ENCODE data around the gene CPLANE2.

The CPLANE2 gene

DNA sequence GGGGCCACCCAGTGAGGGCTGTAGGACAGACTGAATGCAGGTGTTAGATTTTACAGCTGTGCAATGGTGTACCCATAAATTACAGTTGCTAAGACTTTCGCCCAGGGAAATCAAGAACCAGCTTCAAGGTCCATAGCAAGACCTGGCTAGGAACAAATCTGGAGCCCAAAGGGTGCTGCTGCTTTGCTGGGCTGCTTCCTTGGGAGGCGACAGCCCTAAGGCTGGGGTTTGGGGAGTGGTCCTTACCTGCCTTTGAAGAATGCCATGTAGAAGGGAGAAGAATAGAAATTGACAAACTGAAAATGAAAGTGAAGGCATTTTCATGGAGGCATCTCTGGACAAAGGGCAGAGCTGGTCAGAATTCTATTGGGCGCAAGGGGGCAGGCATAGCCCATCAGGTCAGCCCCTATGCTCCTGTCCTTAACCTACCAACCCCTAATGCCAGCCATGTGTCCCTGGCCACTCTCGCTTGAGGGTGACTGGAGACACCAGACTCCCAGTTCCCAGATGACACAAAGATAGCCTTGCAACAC, 16.9 kb downstream of the CPLANE2 start:
- ChIA-PET CTCF (no interaction called here), POLR2A (no interaction called here)

DNA sequence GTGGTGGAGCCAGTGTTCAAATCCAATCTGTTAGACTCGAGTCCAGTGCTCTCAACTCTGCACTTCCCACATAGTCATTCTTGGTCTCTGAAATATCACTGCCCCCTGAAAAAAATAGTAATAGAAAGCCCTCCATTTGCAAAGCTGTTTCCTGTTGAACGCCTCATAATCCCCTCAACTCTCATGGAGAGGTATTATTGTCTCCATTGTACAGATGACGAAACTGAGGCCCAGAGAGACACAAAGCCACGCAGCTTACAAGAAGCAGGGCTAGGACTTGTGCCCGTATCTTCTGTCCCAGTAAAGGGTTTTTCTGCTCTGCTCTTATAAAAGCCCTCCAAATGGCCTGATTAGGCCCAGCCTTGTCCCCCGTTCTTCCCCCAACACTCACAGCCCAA, 18.3 kb downstream of the CPLANE2 start:
- no peak overlapping the region for H3K27ac ChIP-seq (ENCODE audit: extremely low read depth, low read depth, low read length)
- TF ChIP-seq ZNF707 (tag by site-specific recombination; IDR thresholded peaks at IDR 0.05) (no peak), ZNF112 (tag by site-specific recombination; IDR thresholded peaks at IDR 0.05) (no peak), GLIS2 (tag by site-specific recombination; IDR thresholded peaks at IDR 0.05) (no peak), KLF1 (tag by site-specific recombination; IDR thresholded peaks at IDR 0.05) (no peak), ZNF768 (tag by site-specific recombination; IDR thresholded peaks at IDR 0.05) (no peak), ZNF354C (tag by site-specific recombination; IDR thresholded peaks at IDR 0.05; ENCODE audit: borderline replicate concordance, low read depth) (no peak), ZNF555 (tag by site-specific recombination; conservative IDR thresholded peaks at IDR 0.05) (no peak), ZNF184 (tag by site-specific recombination; IDR thresholded peaks at IDR 0.05) (no peak), KLF16 (tag by site-specific recombination; IDR thresholded peaks at IDR 0.05) (no peak), PRDM1 (tag by site-specific recombination; IDR thresholded peaks at IDR 0.05) (no peak), TCF7L2 (IDR thresholded peaks at IDR 0.05; ENCODE audit: borderline replicate concordance, low read depth, low read length) (no peak), ZNF426 (tag by site-specific recombination; IDR thresholded peaks at IDR 0.05) (no peak), RBAK (tag by site-specific recombination; IDR thresholded peaks at IDR 0.05) (no peak), ZNF146 (tag by site-specific recombination; IDR thresholded peaks at IDR 0.05) (no peak)
- TF ChIP-seq, protein P1, sequence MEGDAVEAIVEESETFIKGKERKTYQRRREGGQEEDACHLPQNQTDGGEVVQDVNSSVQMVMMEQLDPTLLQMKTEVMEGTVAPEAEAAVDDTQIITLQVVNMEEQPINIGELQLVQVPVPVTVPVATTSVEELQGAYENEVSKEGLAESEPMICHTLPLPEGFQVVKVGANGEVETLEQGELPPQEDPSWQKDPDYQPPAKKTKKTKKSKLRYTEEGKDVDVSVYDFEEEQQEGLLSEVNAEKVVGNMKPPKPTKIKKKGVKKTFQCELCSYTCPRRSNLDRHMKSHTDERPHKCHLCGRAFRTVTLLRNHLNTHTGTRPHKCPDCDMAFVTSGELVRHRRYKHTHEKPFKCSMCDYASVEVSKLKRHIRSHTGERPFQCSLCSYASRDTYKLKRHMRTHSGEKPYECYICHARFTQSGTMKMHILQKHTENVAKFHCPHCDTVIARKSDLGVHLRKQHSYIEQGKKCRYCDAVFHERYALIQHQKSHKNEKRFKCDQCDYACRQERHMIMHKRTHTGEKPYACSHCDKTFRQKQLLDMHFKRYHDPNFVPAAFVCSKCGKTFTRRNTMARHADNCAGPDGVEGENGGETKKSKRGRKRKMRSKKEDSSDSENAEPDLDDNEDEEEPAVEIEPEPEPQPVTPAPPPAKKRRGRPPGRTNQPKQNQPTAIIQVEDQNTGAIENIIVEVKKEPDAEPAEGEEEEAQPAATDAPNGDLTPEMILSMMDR (tag by site-specific recombination; IDR thresholded peaks at IDR 0.05): no peak
- TF ChIP-seq, protein P2, sequence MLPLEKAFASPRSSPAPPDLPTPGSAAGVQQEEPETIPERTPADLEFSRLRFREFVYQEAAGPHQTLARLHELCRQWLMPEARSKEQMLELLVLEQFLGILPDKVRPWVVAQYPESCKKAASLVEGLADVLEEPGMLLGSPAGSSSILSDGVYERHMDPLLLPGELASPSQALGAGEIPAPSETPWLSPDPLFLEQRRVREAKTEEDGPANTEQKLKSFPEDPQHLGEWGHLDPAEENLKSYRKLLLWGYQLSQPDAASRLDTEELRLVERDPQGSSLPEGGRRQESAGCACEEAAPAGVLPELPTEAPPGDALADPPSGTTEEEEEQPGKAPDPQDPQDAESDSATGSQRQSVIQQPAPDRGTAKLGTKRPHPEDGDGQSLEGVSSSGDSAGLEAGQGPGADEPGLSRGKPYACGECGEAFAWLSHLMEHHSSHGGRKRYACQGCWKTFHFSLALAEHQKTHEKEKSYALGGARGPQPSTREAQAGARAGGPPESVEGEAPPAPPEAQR (tag by site-specific recombination; IDR thresholded peaks at IDR 0.05): no peak
- TF ChIP-seq, protein P3, sequence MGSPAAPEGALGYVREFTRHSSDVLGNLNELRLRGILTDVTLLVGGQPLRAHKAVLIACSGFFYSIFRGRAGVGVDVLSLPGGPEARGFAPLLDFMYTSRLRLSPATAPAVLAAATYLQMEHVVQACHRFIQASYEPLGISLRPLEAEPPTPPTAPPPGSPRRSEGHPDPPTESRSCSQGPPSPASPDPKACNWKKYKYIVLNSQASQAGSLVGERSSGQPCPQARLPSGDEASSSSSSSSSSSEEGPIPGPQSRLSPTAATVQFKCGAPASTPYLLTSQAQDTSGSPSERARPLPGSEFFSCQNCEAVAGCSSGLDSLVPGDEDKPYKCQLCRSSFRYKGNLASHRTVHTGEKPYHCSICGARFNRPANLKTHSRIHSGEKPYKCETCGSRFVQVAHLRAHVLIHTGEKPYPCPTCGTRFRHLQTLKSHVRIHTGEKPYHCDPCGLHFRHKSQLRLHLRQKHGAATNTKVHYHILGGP (tag by site-specific recombination; IDR thresholded peaks at IDR 0.05): no peak
- H3K36me3 ChIP-seq (ENCODE audit: control insufficient read depth in 2 of 2, insufficient read depth in 1 of 2, low read length in 2 of 2): no peaks in the 10 kb centered on the region
- POLR2A ChIA-PET: interaction anchor here (0.6 to 3.2 kb wide), 2 partner anchors 12 to 90 kb away, joined by 7 to 27 read pairs; no protein-coding TSS in a partner anchor
- H3K4me1 ChIP-seq (ENCODE audit: control insufficient read depth, insufficient read depth, low read length): no peaks in the 10 kb centered on the region
- CTCF ChIA-PET: no interaction called here
- no peaks in the 10 kb centered on the region for H3K9me3 ChIP-seq (ENCODE audit: control insufficient read depth, insufficient read depth, low read depth, low read length)
- H3K4me3 ChIP-seq (ENCODE audit: low read depth, low read length): no peak overlapping the region

More for the DNA sequence above, 16.9 kb downstream of the CPLANE2 start:
- no peaks in the 10 kb centered on the region for H3K4me1 ChIP-seq (ENCODE audit: control insufficient read depth, insufficient read depth, low read length)
- TF ChIP-seq, protein P4, sequence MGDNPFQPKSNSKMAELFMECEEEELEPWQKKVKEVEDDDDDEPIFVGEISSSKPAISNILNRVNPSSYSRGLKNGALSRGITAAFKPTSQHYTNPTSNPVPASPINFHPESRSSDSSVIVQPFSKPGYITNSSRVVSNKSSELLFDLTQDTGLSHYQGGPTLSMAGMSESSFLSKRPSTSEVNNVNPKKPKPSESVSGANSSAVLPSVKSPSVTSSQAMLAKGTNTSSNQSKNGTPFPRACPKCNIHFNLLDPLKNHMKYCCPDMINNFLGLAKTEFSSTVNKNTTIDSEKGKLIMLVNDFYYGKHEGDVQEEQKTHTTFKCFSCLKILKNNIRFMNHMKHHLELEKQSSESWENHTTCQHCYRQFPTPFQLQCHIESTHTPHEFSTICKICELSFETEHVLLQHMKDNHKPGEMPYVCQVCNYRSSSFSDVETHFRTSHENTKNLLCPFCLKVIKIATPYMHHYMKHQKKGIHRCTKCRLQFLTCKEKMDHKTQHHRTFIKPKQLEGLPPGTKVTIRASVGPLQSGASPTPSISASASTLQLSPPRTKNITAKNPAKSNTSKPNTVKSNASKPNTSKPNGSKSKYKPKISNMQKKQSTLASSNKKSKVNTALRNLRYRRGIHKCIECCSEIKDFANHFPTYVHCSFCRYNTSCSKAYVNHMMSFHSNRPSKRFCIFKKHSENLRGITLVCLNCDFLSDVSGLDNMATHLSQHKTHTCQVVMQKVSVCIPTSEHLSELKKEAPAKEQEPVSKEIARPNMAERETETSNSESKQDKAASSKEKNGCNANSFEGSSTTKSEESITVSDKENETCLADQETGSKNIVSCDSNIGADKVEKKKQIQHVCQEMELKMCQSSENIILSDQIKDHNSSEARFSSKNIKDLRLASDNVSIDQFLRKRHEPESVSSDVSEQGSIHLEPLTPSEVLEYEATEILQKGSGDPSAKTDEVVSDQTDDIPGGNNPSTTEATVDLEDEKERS (tag by site-specific recombination; IDR thresholded peaks at IDR 0.05): no peak
- TF ChIP-seq PRDM1 (tag by site-specific recombination; IDR thresholded peaks at IDR 0.05): peak; percentile 76
- H3K36me3 ChIP-seq (ENCODE audit: control insufficient read depth in 2 of 2, insufficient read depth in 1 of 2, low read length in 2 of 2): no peaks in the 10 kb centered on the region
- H3K4me3 ChIP-seq (ENCODE audit: low read depth, low read length): no peak overlapping the region
- no peak overlapping the region for H3K27ac ChIP-seq (ENCODE audit: extremely low read depth, low read depth, low read length)
- H3K9me3 ChIP-seq (ENCODE audit: control insufficient read depth, insufficient read depth, low read depth, low read length): no peaks in the 10 kb centered on the region
